GM18517 (cell line): ENCODE data around the gene XAB2.

ENCODE experiments used
- ATAC-seq: cut with Tn5 transposase; IDR thresholded peaks from one replicate; pipeline ENCODE4 v1.9.1; 2021; ENCODE audit warnings: mild to moderate bottlenecking, moderate library complexity; ENCODE audit not compliant: unreplicated experiment

XAB2 gene

GRCh38 chr19:7612282-7613274, 16.8 kb downstream of the XAB2 start:
- no peak for ATAC-seq

GRCh38 chr19:7611541-7612279, 17.6 kb downstream of the XAB2 start:
- no peak for ATAC-seq

GRCh38 chr19:7610491-7611240, 18.7 kb downstream of the XAB2 start:
- no peak for ATAC-seq

GRCh38 chr19:7607874-7608560, 21.3 kb downstream of the XAB2 start:
- ATAC-seq: no peak

- no peak for ATAC-seq
These were observed 22.0 kb downstream of the XAB2 start for GRCh38 chr19:7607212-7607873.

GRCh38 chr19:7606289-7606688, 23.1 kb downstream of the XAB2 start:
- ATAC-seq: no peak

GRCh38 chr19:7605490-7606222, 23.7 kb downstream of the XAB2 start:
- no peak for ATAC-seq

- ATAC-seq: no peak
These were observed 25.4 kb downstream of the XAB2 start for GRCh38 chr19:7603919-7604318.

GRCh38 chr19:7602935-7603497, 26.3 kb downstream of the XAB2 start:
- no peak for ATAC-seq

GRCh38 chr19:7602240-7602934, 27.0 kb downstream of the XAB2 start:
- ATAC-seq: no peak

- no peak for ATAC-seq
These were observed 28.6 kb downstream of the XAB2 start for GRCh38 chr19:7600721-7601120.

- ATAC-seq: no peak
These were observed 31.2 kb downstream of the XAB2 start for GRCh38 chr19:7598180-7598579.

GRCh38 chr19:7597689-7598088, 31.7 kb downstream of the XAB2 start:
- no peak for ATAC-seq

- no peak for ATAC-seq
These were observed 33.0 kb downstream of the XAB2 start for GRCh38 chr19:7596211-7596937.

- ATAC-seq: no peak
These were observed 33.7 kb downstream of the XAB2 start, which contains the start of gene CAMSAP3 for GRCh38 chr19:7595466-7596133. Gene CAMSAP3 (plus strand): TSS chr19:7595863. CDS start chr19:7596003, 140 bp downstream.

- ATAC-seq: no peak
These were observed 39.1 kb downstream of the XAB2 start for GRCh38 chr19:7590256-7590655.

GRCh38 chr19:7589822-7590221, 39.5 kb downstream of the XAB2 start:
- ATAC-seq: no peak
